ENCODE results near the gene PDCD1.

DNA sequence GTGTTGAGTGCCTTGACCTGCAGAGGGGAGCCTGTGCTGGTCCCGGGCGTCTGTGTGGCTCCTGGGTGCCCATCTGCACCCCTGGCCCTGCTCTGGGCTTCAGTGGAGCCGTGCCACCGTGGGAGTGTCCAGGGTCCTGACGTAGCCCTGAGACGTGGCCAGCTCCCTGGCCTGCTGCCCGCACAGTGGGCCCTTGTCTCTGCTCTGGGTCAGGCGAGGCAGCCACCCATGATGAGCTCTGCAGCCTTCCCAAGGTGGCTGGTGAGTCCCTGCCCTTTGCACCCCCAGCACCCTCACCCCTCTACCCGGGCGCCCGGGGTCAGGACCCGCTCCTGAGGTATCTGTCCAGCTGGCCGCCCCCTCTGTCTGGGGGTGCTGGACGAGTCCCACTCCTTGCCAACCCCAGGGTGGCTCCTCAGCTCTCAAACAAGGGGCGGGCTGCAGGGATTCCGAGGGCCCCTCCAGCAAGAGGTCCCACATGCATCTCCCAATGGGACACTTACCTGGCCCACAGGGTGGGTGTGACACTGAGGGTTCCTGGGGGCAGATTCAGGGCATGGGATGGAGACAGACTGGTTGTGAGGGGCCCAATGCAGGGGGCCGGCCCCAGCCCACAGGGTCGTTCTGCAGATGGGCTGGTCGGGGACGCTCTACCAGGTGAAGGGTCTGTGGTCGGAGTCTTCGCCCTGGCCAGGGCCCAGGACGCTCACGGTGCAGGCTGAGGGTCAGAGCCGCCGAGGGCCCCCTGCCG is 47.3 kb downstream of the PDCD1 start:
- TF ChIP-seq EZH2phosphoT487 (IDR thresholded peaks at IDR 0.05; ENCODE audit: insufficient read depth, low read depth): no peak
- TF ChIP-seq EZH2 (IDR thresholded peaks at IDR 0.05; ENCODE audit: insufficient read depth, poor library complexity, severe bottlenecking): no peak
